ENCODE measurements around the gene LRP1B.

Gene LRP1B

GRCh38 chr2:141517852-141518421, 612.9 kb downstream of the LRP1B start:
- no peak for DNase-seq (ENCODE audit: low read depth)
- no peak overlapping the region for H3K4me3 ChIP-seq (ENCODE audit: low read depth, low read length)
- TF ChIP-seq CTCF (IDR thresholded peaks at IDR 0.05; ENCODE audit: insufficient read depth, low read depth, low read length, missing control alignments), result no peak

GRCh38 chr2:141517180-141517851, 613.5 kb downstream of the LRP1B start:
- no peak for DNase-seq (ENCODE audit: low read depth)
- H3K4me3 ChIP-seq (ENCODE audit: low read depth, low read length), result no peak overlapping the region
- TF ChIP-seq CTCF (IDR thresholded peaks at IDR 0.05; ENCODE audit: insufficient read depth, low read depth, low read length, missing control alignments), result no peak

GRCh38 chr2:141515931-141516330, 614.9 kb downstream of the LRP1B start:
- DNase-seq (ENCODE audit: low read depth), result no peak
- TF ChIP-seq CTCF (IDR thresholded peaks at IDR 0.05; ENCODE audit: insufficient read depth, low read depth, low read length, missing control alignments), result no peak
- no peak overlapping the region for H3K4me3 ChIP-seq (ENCODE audit: low read depth, low read length)

- DNase-seq (ENCODE audit: low read depth), result peak; percentile 77
- no peak for TF ChIP-seq CTCF (IDR thresholded peaks at IDR 0.05; ENCODE audit: insufficient read depth, low read depth, low read length, missing control alignments)
- no peak overlapping the region for H3K4me3 ChIP-seq (ENCODE audit: low read depth, low read length)
Observed at GRCh38 chr2:141513853-141514252, 617.0 kb downstream of the LRP1B start.

GRCh38 chr2:141508806-141509595, 621.8 kb downstream of the LRP1B start:
- H3K4me3 ChIP-seq (ENCODE audit: low read depth, low read length), result no peak overlapping the region
- TF ChIP-seq CTCF (IDR thresholded peaks at IDR 0.05; ENCODE audit: insufficient read depth, low read depth, low read length, missing control alignments), result no peak
- DNase-seq (ENCODE audit: low read depth), result no peak

GRCh38 chr2:141508086-141508752, 622.6 kb downstream of the LRP1B start:
- H3K4me3 ChIP-seq (ENCODE audit: low read depth, low read length), result no peak overlapping the region
- TF ChIP-seq CTCF (IDR thresholded peaks at IDR 0.05; ENCODE audit: insufficient read depth, low read depth, low read length, missing control alignments), result no peak
- no peak for DNase-seq (ENCODE audit: low read depth)
